ENCODE data around the gene ETFB. TPM values are rescaled to one million over a fixed set of nuclear protein-coding genes. Genes with fewer than 3 reads are reported as not detected.
A peak's percentile ranks its signal among the peaks of the same experiment; 100 is the strongest.

ETFB gene
- total and polyA plus RNA-seq, 9 of the 15 experiments (the other 6 are each of a cell fraction or from before 2014, with no cell fraction given), result 18.1 to 143 (median 96.1) TPM

- H3K4me1 ChIP-seq (replicated peaks in 1 of 2; ENCODE audit: control insufficient read depth in 2 of 2, insufficient read depth in 2 of 2, low read length in 2 of 2), result peaks cover 4 to 33% of the 10 kb centered on the region in 2 experiments; a peak in 3 of 5 replicates
- H3K27ac ChIP-seq (ENCODE audit: extremely low read depth, low read depth, low read length), result no peak overlapping the region
- in situ Hi-C loops (cut with MboI) (no loop called here), intact Hi-C loops (cut with micrococcal nuclease) (no loop called here)
- ATAC-seq, result no peak
- ChIA-PET POLR2A (interaction anchor here (1.1 kb wide), 1 partner anchor 39 kb away, joined by 3 read pairs; no protein-coding TSS in a partner anchor), CTCF (ENCODE audit: low intra/inter-chr PET ratio) (no interaction called here)
- H3K4me3 ChIP-seq, result no peak overlapping the region
- H3K9ac ChIP-seq (ENCODE audit: insufficient read depth in 1 of 2, low read depth in 2 of 2, low read length in 2 of 2), result no peak overlapping the region
- DNase-seq (ENCODE audit: extremely low read depth in 1 of 4, low spot score in 3 of 4), result peak in 3 of 4 experiments; percentile 32 to 58 (median 56)
- no peaks in the 10 kb centered on the region for H3K9me1 ChIP-seq (ENCODE audit: control insufficient read depth, insufficient read depth, low read length)
- TF ChIP-seq ZBTB7A (IDR thresholded peaks at IDR 0.05; ENCODE audit: borderline replicate concordance, control insufficient read depth, low read depth, low read length) (0 out of 2 replicates have a peak, but pooled peaks have one; percentile 16), EGR1 (conservative IDR thresholded peaks at IDR 0.05) (0 out of 2 replicates have a peak, but pooled peaks have one; percentile 9), PTRF (tag; IDR thresholded peaks at IDR 0.05) (no peak)
- H3K4me2 ChIP-seq (ENCODE audit: insufficient read depth, low read length), result no peak overlapping the region
- WGBS (ENCODE audit: insufficient coverage, low coverage, missing lambda C conversion rate), result 0% methylated on average over 1 of the region's 36 CpGs
- no peaks in the 10 kb centered on the region for H3K79me2 ChIP-seq (ENCODE audit: control insufficient read depth, insufficient read depth, low read length)
- FAIRE-seq, result no peak
- no peaks in the 10 kb centered on the region for H3K36me3 ChIP-seq (ENCODE audit: control insufficient read depth, insufficient read depth, low read length)
- peaks cover 25 to 39% of the 10 kb centered on the region in 2 experiments for H3K27me3 ChIP-seq (ENCODE audit: control insufficient read depth in 2 of 2, insufficient read depth in 2 of 2, low read length in 2 of 2)
- H2AFZ ChIP-seq (ENCODE audit: low read depth, low read length), result peak overlapping the region; percentile 98; the same call in 1 of the 2 replicates
- no peaks in the 10 kb centered on the region for H4K20me1 ChIP-seq (replicated peaks; ENCODE audit: control insufficient read depth, insufficient read depth, low read length)
- BruUV-seq (replicated peaks), result no TSS peak
- H3K9me3 ChIP-seq (replicated peaks; ENCODE audit: control insufficient read depth, insufficient read depth, low read depth, low read length), result no peaks in the 10 kb centered on the region
Observed at GRCh38 chr19:51326216-51327065, 39.7 kb downstream of the ETFB start.

All from K562 (cell line).